ENCODE data around the gene PDCD11.

- TF ChIP-seq, protein P1, sequence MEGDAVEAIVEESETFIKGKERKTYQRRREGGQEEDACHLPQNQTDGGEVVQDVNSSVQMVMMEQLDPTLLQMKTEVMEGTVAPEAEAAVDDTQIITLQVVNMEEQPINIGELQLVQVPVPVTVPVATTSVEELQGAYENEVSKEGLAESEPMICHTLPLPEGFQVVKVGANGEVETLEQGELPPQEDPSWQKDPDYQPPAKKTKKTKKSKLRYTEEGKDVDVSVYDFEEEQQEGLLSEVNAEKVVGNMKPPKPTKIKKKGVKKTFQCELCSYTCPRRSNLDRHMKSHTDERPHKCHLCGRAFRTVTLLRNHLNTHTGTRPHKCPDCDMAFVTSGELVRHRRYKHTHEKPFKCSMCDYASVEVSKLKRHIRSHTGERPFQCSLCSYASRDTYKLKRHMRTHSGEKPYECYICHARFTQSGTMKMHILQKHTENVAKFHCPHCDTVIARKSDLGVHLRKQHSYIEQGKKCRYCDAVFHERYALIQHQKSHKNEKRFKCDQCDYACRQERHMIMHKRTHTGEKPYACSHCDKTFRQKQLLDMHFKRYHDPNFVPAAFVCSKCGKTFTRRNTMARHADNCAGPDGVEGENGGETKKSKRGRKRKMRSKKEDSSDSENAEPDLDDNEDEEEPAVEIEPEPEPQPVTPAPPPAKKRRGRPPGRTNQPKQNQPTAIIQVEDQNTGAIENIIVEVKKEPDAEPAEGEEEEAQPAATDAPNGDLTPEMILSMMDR (IDR thresholded peaks at IDR 0.05 in 2 of 3, conservative IDR thresholded peaks at IDR 0.05 in 1 of 3; ENCODE audit: borderline replicate concordance in 1 of 3, insufficient read depth in 1 of 3, low read depth in 2 of 3, low read length in 2 of 3): no peak
- TF ChIP-seq YY1 (IDR thresholded peaks at IDR 0.05; ENCODE audit: extremely low read depth, insufficient replicate concordance, low read depth, low read length): no peak
- TF ChIP-seq EZH2 (IDR thresholded peaks at IDR 0.05): no peak
These were observed 21.2 kb downstream of the PDCD11 start for GRCh38 chr10:103417601-103418000.
